Endothelial cell of umbilical vein (primary cell): ENCODE results near the gene OLFML2B. TPM values are rescaled to one million over a fixed set of nuclear protein-coding genes. Genes with fewer than 3 reads are reported as not detected.

Experiments used
- BruUV-seq: library from RNA; stranded (reverse); fragments of 400-500 nt; replicated peaks from 2 replicates; lab custom pipeline; 2021; lab: Mats Ljungman, UMichigan
- CTCF ChIA-PET: fragments of 300-600, 350-600 bp; sonication (Branson Sonifier 250); formaldehyde crosslinking; loops from one replicate; lab custom pipeline; 2021; ENCODE audit warnings: antibody characterized with exemption, inconsistent platforms; lab: Charles Lee
- POLR2A ChIA-PET: fragments of 300-600, 350-600 bp; sonication (Branson Sonifier 250); formaldehyde crosslinking; loops from one replicate; lab custom pipeline; 2021; ENCODE audit warnings: antibody characterized with exemption, inconsistent platforms; lab: Charles Lee
- DNase-seq: peaks from one replicate; pipeline ENCODE4 v3.0.0-alpha.2; 2011; ENCODE audit warnings: low read depth, low spot score
- FAIRE-seq: peaks from 2 replicates; lab custom pipeline; 2011; peaks lifted over from hg19 to GRCh38; lab: Jason Lieb, UNC
- H2AFZ ChIP-seq: 2 replicates; pipeline ENCODE4 v1.6.0; 2012; ENCODE audit warnings: low read depth, low read length, control low read depth, inconsistent platforms
- H3K27ac ChIP-seq: 2 replicates; pipeline ENCODE4 v1.5.1; 2011; ENCODE audit warnings: low read depth, mild to moderate bottlenecking, control low read depth, low read length, moderate library complexity; ENCODE audit not compliant: insufficient read depth
- H3K27me3 ChIP-seq, 2 experiments: 2 replicates each; pipeline versions ENCODE4 v1.6.0 to v1.6.1; 2011; ENCODE audit warnings: low read length in 2 of 2, mixed read lengths in 1 of 2; ENCODE audit not compliant: control insufficient read depth in 2 of 2, insufficient read depth in 2 of 2
- H3K36me3 ChIP-seq, 2 experiments: 2 replicates in 1 of 2; 3 replicates in 1 of 2; pipeline ENCODE4 v1.5.1; 2011; ENCODE audit warnings: low read length in 2 of 2, mild to moderate bottlenecking in 1 of 2, moderate library complexity in 1 of 2; ENCODE audit not compliant: control insufficient read depth in 2 of 2, insufficient read depth in 2 of 2; ENCODE audit errors: extremely low read depth in 1 of 2
- H3K4me1 ChIP-seq: 3 replicates; pipeline ENCODE4 v1.5.1; 2011; ENCODE audit warnings: mild to moderate bottlenecking, low read length; ENCODE audit not compliant: control insufficient read depth, insufficient read depth; ENCODE audit errors: extremely low read depth
- H3K4me2 ChIP-seq: 2 replicates; pipeline ENCODE4 v1.6.1; 2011; ENCODE audit warnings: low read length, control low read depth, mixed read lengths; ENCODE audit not compliant: insufficient read depth
- H3K4me3 ChIP-seq, 3 experiments: fragments of 200-600 bp in 1 of 3; sonication (generic), shearing (Covaris generic) in 1 of 3; replicated peaks in 1 of 3; 2 replicates each; pipeline ENCODE4 v1.5.1; 2011 to 2016; ENCODE audit warnings: control low read depth in 3 of 3, low read length in 3 of 3, mild to moderate bottlenecking in 2 of 3, inconsistent platforms in 1 of 3, low read depth in 1 of 3, moderate library complexity in 1 of 3; ENCODE audit not compliant: insufficient read depth in 1 of 3
- H3K79me2 ChIP-seq: 2 replicates; pipeline ENCODE4 v1.6.0; 2012; ENCODE audit warnings: low read length, inconsistent platforms; ENCODE audit not compliant: control insufficient read depth, insufficient read depth
- H3K9ac ChIP-seq: replicated peaks from 2 replicates; pipeline ENCODE3; 2011; ENCODE audit warnings: low read length, control low read depth; ENCODE audit not compliant: insufficient read depth; ENCODE audit errors: extremely low read depth
- H3K9me1 ChIP-seq: replicated peaks from 3 replicates; pipeline ENCODE4 v1.6.0; 2011; ENCODE audit warnings: mild to moderate bottlenecking, low read length; ENCODE audit not compliant: control insufficient read depth, insufficient read depth; ENCODE audit errors: extremely low read depth
- H3K9me3 ChIP-seq: replicated peaks from 2 replicates; pipeline ENCODE4 v1.5.1; 2012; ENCODE audit warnings: low read length, inconsistent platforms; ENCODE audit not compliant: control insufficient read depth, insufficient read depth
- H4K20me1 ChIP-seq: replicated peaks from 2 replicates; pipeline ENCODE3; 2011; ENCODE audit warnings: mild to moderate bottlenecking, low read length; ENCODE audit not compliant: control insufficient read depth, insufficient read depth; ENCODE audit errors: extremely low read depth
- EZH2 ChIP-seq: IDR thresholded peaks from 2 replicates; pipeline ENCODE4 v1.6.1; 2012; ENCODE audit warnings: borderline replicate concordance, low read depth, mild to moderate bottlenecking, moderate library complexity, low read length, inconsistent platforms; ENCODE audit not compliant: severe bottlenecking
- FOS ChIP-seq: IDR thresholded peaks from 2 replicates; pipeline ENCODE4 v1.6.1; 2011; ENCODE audit warnings: mild to moderate bottlenecking, low read length, moderate library complexity, borderline replicate concordance; ENCODE audit not compliant: insufficient read depth
- GATA2 ChIP-seq: IDR thresholded peaks from 2 replicates; pipeline ENCODE4 v1.7.0; 2011; ENCODE audit warnings: low read depth, mild to moderate bottlenecking, moderate library complexity, mixed read lengths, low read length; ENCODE audit not compliant: insufficient read length, insufficient read depth
- JUN ChIP-seq: IDR thresholded peaks from 2 replicates; pipeline ENCODE4 v1.6.1; 2011; ENCODE audit warnings: borderline replicate concordance, low read depth; ENCODE audit not compliant: insufficient read length, insufficient read depth
- MYC ChIP-seq: IDR thresholded peaks from one replicate; pipeline ENCODE4 v1.6.1; 2011; ENCODE audit warnings: mild to moderate bottlenecking, low read depth, low read length
- POLR2A ChIP-seq: IDR thresholded peaks from 2 replicates; pipeline ENCODE4 v1.6.1; 2012; ENCODE audit warnings: low read depth, mild to moderate bottlenecking, control low read depth, low read length
- POLR2AphosphoS5 ChIP-seq: IDR thresholded peaks from 2 replicates; pipeline ENCODE4 v1.6.1; 2012; ENCODE audit warnings: low read depth, mild to moderate bottlenecking, control low read depth, low read length, moderate library complexity; ENCODE audit not compliant: insufficient read depth
- dilution Hi-C: fragments of 300-500 bp; cut with MboI; formaldehyde crosslinking; loops from one replicate; pipeline ENCODE4 v1.15.0; 2019; ENCODE audit warnings: low sequenced_read_pairs; ENCODE audit not compliant: extremely low pct_ligation_motif_present
- intact Hi-C: fragments of 100-400 bp; cut with micrococcal nuclease; formaldehyde crosslinking; loops from one replicate; pipeline ENCODE4 v1.10.0; 2022
- polyA plus RNA-seq, 4 experiments: library from polyadenylated mRNA; depleted of rRNA in 3 of 4; stranded (reverse) in 3 of 4; unstranded in 1 of 4; fragments of >200 nt; gene quantifications; 2 replicates each; pipeline versions ENCODE4 v1.2.1 to v1.2.3, GENCODE V29; 2011 to 2012; ENCODE audit warnings: missing spikeins in 1 of 4
- total RNA-seq: library from RNA; stranded (reverse); gene quantifications from 2 replicates; pipeline ENCODE4 v1.2.3, GENCODE V29; 2021
- TF ChIP-seq, protein P1 (sequence below): IDR thresholded peaks from 2 replicates; pipeline ENCODE4 v1.6.1; 2011; ENCODE audit not compliant: insufficient read depth, insufficient read length
- TF ChIP-seq, protein P2 (sequence below), 2 donors: IDR thresholded peaks; 1 replicate in 1 of 2; 2 replicates in 1 of 2; pipeline ENCODE4 v1.5.1; 2011; ENCODE audit warnings: low read length in 2 of 2, mild to moderate bottlenecking in 2 of 2, moderate library complexity in 2 of 2, control low read depth in 1 of 2, inconsistent platforms in 1 of 2, low read depth in 1 of 2; ENCODE audit not compliant: insufficient read depth in 1 of 2; ENCODE audit errors: extremely low read depth in 1 of 2

The OLFML2B gene
- total and polyA plus RNA-seq, 2 donors (not counting 3 experiments of a cell fraction or from before 2014, with no cell fraction given): 0.58 to 0.62 TPM

DNA sequence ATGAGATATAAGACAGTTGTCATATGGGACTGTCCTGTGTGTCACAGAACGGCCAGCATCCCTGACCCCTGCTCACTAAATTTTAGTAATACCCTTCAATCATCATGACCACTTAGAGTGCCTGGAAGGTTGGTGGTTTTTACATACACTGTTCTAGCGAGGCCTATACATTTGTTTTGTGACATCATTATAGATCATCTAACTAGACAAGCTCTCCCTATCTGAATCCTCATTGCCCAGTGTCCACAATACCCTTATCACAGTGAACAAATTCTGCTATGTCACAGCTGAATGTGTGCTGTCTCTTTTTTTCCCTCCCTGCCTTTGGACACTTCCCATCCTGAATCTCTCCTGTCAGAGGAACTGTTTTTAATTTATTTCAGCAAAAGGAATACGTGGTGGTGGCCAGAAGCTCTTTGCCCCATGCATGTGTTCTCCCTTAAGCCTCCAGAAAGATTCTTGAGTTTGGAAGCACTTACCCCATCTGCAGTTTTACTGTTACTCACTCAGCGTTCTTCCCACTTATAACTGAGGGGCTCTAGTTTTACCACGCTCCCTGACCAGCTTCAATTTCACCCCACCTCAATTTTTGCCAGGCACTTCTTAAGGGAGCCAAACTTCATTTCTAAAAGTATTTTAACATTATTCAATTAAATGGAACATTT is 70.3 kb downstream of the OLFML2B start:
- DNase-seq: no peak
- BruUV-seq: no TSS peak
- CTCF ChIA-PET: interaction anchor here (1.1 to 1.4 kb wide), 6 partner anchors 9 to 161 kb away, joined by 3 to 7 read pairs (median 4); no protein-coding TSS in a partner anchor
- no peak overlapping the region for H2AFZ ChIP-seq
- H4K20me1 ChIP-seq: no peaks in the 10 kb centered on the region
- H3K9me3 ChIP-seq: no peaks in the 10 kb centered on the region
- FAIRE-seq: no peak
- no peak overlapping the region for H3K9ac ChIP-seq
- H3K27ac ChIP-seq: no peak overlapping the region
- H3K4me3 ChIP-seq: no peak overlapping the region
- no peaks in the 10 kb centered on the region for H3K79me2 ChIP-seq
- no peaks in the 10 kb centered on the region for H3K9me1 ChIP-seq
- POLR2A ChIA-PET: no interaction called here
- no peaks in the 10 kb centered on the region for H3K4me1 ChIP-seq
- H3K27me3 ChIP-seq: no peaks in the 10 kb centered on the region
- peaks cover 0 to 2% of the 10 kb centered on the region in 2 experiments for H3K36me3 ChIP-seq
- dilution Hi-C loops: no loop called here
- intact Hi-C loops: no loop called here
- TF ChIP-seq FOS: no peak
- TF ChIP-seq POLR2AphosphoS5: no peak
- TF ChIP-seq, protein P1, sequence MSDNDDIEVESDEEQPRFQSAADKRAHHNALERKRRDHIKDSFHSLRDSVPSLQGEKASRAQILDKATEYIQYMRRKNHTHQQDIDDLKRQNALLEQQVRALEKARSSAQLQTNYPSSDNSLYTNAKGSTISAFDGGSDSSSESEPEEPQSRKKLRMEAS: no peak
- TF ChIP-seq POLR2A: no peak
- no peak for TF ChIP-seq GATA2
- TF ChIP-seq JUN: no peak
- TF ChIP-seq, protein P2, sequence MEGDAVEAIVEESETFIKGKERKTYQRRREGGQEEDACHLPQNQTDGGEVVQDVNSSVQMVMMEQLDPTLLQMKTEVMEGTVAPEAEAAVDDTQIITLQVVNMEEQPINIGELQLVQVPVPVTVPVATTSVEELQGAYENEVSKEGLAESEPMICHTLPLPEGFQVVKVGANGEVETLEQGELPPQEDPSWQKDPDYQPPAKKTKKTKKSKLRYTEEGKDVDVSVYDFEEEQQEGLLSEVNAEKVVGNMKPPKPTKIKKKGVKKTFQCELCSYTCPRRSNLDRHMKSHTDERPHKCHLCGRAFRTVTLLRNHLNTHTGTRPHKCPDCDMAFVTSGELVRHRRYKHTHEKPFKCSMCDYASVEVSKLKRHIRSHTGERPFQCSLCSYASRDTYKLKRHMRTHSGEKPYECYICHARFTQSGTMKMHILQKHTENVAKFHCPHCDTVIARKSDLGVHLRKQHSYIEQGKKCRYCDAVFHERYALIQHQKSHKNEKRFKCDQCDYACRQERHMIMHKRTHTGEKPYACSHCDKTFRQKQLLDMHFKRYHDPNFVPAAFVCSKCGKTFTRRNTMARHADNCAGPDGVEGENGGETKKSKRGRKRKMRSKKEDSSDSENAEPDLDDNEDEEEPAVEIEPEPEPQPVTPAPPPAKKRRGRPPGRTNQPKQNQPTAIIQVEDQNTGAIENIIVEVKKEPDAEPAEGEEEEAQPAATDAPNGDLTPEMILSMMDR (IDR thresholded peaks at IDR 0.05; ENCODE audit: extremely low read depth in 1 of 2, insufficient read depth in 1 of 2, low read depth in 1 of 2, low read length in 2 of 2): no peak
- no peak for TF ChIP-seq MYC
- TF ChIP-seq EZH2: no peak
- no peak overlapping the region for H3K4me2 ChIP-seq
